Activated CD4-positive, CD25-positive, alpha-beta regulatory T cell treated with anti-CD3 and anti-CD28 coated beads, Interleukin-2, amount 50 U/mL, for 16 hours (primary cell): Measurements from ENCODE around the gene RNASE7.
"Not testable (repeated sequence)": the region's sequence is repeated elsewhere in the genome, so short reads cannot be mapped to it uniquely, and the experiment has no call there.

ENCODE experiments used
- DNase-seq: peaks from one replicate; pipeline ENCODE4 v3.0.0-alpha.2; 2020; ENCODE audit warnings: low read depth, low spot score

Gene RNASE7

GRCh38 chr14:21041676-21042433, at the start of gene RNASE7:
RNASE7 (plus strand) TSS chr14:21042362; CDS start chr14:21042993, 631 bp downstream.
- DNase-seq = no peak

GRCh38 chr14:20996521-20996920, 45.6 kb upstream of the RNASE7 start:
- DNase-seq = no peak

GRCh38 chr14:20997115-20997514, 45.0 kb upstream of the RNASE7 start:
- no peak for DNase-seq

GRCh38 chr14:20997564-20997963, 44.6 kb upstream of the RNASE7 start:
- DNase-seq = no peak

GRCh38 chr14:20998139-20998538, 44.0 kb upstream of the RNASE7 start:
- no peak for DNase-seq

- no peak for DNase-seq
These were observed 43.3 kb upstream of the RNASE7 start, which contains the start of gene SLC39A2 for GRCh38 chr14:20998674-20999366. SLC39A2 (plus strand) TSS chr14:20999293; CDS start chr14:20999447, 154 bp downstream.

GRCh38 chr14:20999591-20999990, 42.6 kb upstream of the RNASE7 start:
- DNase-seq = no peak

- DNase-seq = no peak
These were observed 40.9 kb upstream of the RNASE7 start for GRCh38 chr14:21001218-21001617.

GRCh38 chr14:21003788-21004346, 38.3 kb upstream of the RNASE7 start:
- no peak for DNase-seq

- not testable (repeated sequence) for DNase-seq
These were observed 32.4 kb upstream of the RNASE7 start for GRCh38 chr14:21009721-21010120.

GRCh38 chr14:21011136-21011535, 31.0 kb upstream of the RNASE7 start:
- no peak for DNase-seq

- peak; percentile 70 for DNase-seq
These were observed 27.4 kb upstream of the RNASE7 start for GRCh38 chr14:21014761-21015190.

GRCh38 chr14:21015312-21015711, 26.9 kb upstream of the RNASE7 start:
- no peak for DNase-seq

GRCh38 chr14:21016413-21017190, 25.6 kb upstream of the RNASE7 start:
- DNase-seq = no peak

GRCh38 chr14:21017528-21018245, 24.5 kb upstream of the RNASE7 start:
- no peak for DNase-seq

- no peak for DNase-seq
These were observed 23.9 kb upstream of the RNASE7 start for GRCh38 chr14:21018286-21018685.

GRCh38 chr14:21018781-21019180, 23.4 kb upstream of the RNASE7 start:
- no peak for DNase-seq

GRCh38 chr14:21019366-21019765, 22.8 kb upstream of the RNASE7 start:
- DNase-seq = no peak

- no peak for DNase-seq
These were observed 21.1 kb upstream of the RNASE7 start for GRCh38 chr14:21020977-21021545.

GRCh38 chr14:21022686-21023085, 19.5 kb upstream of the RNASE7 start:
- no peak for DNase-seq

- no peak for DNase-seq
These were observed 19.0 kb upstream of the RNASE7 start for GRCh38 chr14:21023174-21023573.
